GM20431 (cell line): ENCODE data around the gene IRAK2.

Source experiments
- in situ Hi-C: fragments of 300-500 bp; cut with MseI, MboI; formaldehyde crosslinking; loops from one replicate; pipeline ENCODE4 v1.15.0; 2020; ENCODE audit warnings: low sequenced_read_pairs; ENCODE audit not compliant: unreplicated experiment

The IRAK2 gene

DNA sequence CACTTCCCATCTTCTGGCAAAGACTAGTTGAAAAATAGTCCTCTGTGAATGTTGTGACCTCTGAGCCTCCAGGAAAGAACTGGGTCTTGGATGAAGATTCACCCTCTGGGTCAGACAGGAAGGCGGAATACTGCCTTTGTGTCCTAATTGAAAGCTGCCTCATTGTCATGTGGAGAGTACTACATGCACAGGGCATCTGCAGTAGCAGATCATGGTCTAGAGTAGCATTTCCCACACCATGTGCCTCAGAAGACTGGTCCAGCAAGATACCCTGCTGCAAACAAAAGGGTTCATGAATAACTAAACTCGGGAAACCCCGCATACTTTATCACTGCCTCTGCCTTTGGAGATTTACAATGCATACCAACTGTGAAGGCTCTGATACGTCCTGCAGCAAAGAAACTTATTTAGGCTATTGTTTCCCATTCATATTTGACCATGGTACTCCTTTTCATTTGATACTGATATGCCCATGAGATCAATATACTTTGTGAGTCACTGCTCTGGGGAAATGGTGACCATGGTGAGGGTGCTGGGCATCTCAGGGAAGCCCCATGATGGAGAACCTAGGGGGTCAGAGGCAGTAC is 22.7 kb downstream of the IRAK2 start:
- in situ Hi-C loops, result no loop called here

DNA sequence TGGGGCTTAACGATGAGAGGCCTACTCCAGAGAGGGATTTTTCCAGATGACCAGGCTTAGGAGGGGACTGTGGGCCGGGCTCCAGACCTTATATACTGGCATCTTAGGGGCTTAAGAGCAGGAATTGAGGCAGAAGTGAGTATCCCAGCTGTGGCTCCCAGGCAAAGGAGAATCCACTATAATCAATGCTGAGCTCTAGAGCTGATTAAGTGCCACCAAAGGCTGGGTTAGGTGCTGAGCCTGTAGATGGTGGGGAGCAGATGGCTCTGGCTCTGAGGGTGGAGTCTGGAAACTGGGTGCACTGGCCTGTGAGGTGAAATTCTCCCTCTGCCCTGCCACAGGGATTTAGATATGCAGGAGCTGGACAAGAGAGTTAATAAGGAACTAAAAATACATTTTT is 23.2 kb downstream of the IRAK2 start:
- in situ Hi-C loops, result no loop called here

DNA sequence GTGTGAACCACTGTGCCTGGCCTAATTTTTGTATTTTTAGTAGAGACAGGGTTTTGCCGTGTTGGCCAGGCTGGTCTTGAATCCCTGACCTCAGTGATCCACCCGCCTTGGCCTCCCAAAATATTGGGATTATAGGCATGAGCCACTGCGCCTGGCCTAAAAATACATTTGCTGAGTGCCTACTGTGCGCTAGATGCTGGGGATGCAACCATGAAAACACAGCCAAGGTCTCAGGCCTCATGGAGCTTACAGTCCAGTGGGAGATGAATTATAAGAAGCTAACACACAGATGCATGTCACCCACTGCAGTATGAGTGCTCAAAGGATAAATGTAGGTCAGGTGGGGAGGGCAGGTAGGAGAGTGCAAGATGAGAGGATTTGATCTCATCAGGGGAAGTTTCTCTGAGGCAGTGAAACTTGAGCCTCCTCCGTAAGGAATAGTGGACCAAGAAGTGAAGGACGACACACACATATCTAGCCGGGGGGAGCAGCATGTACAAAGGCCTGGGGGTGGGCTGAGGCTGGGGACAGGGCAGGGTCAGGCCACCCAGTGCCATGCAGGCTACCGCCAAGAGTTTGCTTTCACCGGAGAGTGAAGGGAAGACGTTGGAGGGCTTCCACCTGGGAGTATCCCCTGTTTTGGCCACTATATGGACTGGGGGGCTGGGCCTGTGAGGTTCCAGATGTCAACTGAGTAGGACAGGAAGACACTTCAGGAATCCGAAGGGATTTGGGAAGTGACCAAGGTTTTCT is 24.3 kb downstream of the IRAK2 start:
- in situ Hi-C loops, result no loop called here

DNA sequence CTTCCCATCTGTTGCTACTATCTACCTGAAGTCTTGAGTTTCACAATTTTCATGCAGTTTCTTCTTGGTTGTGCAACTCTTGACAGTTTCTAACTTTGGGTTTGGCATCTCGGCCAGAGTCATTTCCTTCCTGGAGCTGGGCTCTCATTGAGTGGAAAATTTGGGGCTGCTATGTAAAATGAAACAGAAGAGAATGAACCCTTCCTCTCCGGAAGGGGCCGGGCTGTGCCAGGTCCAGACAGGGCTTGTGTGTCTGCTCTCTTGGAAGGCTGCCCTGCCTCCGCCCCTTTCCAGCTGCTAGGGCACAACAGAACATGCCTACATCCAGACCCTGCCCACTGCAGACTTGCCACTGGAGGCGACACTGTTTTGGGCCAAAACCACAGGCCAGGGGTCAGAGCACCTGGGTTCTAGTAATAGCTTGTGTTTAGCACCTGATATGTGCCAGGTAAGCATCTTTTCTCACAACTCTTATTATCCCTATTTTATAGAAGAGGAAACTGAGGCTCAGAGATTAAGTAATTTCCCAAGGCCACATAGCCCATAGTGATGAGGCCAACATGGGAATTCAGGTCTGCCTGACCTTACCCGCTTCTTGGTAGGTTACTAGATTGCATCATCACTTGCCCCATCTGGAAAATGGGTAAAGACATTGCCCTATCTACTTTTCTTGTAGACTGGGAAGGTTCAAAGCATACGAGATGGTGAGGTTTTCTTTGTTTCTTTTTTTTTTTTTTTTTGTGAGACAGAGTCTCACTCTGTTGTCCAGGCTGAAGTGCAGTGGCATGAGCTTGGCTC is 25.0 kb downstream of the IRAK2 start:
- in situ Hi-C loops, result no loop called here

DNA sequence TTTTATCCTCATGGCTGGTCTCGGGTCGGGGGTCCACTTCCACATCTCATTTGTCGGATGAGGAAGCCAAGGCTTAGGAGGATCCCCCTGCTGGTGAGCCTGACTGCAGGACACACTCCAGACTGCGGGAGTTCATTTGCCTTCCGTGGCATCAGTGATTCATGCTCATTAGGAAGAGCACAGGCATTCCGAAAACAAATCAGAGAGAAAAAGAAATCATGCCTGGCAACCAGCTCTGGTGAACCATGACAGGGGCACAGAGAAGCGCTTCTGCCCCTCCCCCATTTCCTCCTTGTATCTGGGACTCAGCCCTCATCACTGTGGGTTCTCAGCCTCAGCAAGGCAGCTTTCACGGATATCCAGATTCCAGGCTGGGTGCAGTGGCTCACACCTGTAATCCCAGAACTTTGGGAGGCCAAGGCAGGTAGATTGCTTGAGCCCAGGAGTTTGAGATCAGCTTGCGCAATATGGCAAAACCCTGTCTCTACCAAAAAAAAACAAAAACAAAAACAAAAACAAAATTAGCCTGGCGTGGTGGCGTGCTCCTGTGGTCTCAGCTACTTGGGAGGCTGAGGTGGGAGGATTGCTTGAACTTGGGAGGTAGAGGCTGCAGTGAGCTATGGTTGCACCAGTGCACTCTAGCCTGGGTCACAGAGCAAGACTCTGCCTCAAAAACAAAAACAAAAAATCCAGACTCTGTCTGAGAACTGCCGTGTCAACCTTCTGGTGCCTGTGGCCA is 28.4 kb downstream of the IRAK2 start:
- in situ Hi-C loops, result no loop called here

DNA sequence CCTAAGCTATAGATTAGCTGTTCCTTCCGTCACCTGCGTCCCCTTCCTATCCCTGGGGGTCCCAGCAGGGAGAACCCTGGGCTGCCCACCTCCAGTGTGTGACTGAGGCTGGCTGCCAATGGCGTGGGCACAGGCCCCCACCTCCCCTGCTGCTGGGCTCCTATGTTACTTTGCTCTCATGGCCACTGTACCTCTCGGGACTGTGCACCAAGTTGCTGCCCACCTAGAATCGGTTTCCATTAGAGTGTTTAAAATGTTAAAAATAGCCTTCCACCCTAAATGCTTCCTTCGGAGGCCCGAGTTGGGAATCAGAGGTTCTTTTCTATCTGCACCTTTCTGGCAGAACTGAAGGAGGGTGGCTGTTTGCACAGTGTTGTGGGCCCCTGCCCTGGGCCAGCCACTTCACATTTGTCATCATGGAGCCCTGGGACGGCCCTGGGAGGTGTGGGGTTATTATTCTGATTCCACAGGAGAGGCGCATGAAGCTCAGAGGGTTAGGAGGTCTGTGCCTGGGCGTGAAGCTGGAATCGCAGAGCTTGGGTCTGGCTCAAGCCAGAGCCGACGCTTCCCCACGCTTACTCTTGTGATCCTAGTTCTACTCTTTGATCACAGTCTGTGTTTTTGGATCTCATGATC is 29.1 kb downstream of the IRAK2 start:
- in situ Hi-C loops, result no loop called here

DNA sequence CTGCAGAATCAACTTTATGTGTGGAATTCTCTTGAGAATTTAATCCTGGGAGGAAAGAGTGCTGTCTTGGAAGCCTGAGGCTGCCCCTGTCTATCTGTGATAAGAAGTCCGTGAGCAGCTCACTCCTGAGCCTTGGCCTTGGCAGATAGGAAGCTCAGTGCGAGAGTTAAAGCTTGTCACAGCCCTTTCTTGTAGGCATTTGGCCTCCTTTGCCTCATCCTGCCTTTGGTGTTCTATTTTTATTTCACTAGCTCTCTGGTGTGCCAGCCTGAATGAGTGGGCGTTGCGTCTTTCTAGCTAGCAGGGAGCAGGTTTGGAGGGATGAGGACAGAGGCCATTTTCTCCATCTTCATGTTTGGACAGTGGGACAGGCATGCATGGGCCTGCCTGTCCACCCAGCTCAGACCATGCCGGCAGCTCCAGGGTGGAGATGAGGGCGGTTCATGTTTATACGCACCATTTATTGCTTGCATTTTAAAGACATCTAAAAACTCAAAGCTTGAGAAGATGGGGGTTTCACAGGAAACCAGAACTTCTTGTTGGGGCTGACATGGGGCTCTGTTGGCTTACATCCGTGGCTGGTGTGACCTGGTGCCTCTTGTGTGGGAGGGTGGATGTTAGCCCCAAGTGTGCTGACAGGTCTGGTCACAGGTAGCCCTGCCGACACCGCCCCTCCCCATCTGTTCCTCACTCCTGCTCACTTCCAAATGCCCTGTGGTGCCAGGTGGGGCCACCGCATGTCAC is 29.8 kb downstream of the IRAK2 start:
- in situ Hi-C loops, result no loop called here

DNA sequence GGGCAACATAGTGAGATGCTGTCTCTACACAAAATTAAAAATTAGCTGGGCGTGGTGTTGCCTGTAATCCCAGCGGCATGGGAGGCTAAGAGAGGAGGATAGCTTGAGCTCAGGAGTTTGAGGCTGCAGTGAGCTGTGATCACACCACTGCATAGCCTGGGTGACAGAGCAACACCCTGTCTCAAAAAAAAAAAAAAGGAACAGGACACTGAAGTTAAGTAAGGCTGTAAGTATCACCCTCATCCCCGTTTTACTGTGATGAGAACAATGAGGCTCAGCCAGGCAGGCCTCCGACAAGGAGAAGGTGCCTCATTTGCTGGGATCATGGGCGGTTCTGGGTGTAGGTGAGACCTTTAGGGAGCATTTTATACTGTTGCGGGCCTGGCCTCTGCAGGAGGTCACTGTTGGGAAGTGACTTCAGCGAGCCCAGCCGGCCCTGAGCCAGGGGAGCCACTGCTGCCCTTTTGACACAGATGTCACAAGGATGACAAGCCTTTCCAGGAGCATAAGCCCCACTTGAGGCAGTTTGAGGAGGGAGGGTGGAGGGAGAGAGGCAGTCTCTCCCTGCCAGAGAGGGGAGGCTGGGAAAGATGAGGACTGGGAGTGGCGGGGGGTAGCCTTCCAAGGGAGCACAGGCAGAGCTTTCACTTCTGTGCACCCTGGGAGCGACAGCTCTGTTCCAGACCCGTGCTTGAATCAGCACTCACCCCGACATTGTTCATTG is 30.8 kb downstream of the IRAK2 start:
- in situ Hi-C loops, result no loop called here

DNA sequence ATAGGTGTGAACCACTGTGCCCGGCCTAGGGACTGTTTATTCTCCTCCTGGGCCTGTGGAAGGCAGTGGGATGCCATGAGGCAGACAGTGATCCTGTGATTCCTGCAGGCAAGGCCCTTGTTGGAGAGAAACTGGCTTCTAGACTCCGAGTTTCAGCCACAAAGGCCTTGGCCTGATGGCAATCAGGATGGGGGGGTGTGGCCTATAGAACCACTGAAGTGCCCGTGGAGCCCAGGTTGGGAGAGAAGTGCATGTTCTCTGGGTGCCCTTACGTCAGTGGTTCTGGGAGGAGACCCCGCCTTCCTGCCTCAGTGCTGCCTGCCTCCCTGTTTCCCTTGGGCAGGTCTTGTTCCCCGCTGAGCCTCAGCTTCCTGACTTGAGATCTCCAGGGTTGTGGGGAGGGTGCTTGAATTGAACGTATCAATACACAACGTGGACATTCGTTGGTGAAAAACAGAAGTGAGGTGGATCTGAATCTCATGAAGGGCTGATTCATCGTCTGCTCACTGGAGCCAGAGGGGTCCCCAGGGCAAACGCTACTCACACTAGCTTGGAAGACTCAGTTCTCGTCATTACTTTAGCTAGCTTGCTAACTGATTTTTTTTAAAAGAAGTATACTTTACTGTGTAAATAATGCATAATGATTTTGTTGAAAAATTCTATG is 31.8 kb downstream of the IRAK2 start:
- in situ Hi-C loops, result no loop called here

DNA sequence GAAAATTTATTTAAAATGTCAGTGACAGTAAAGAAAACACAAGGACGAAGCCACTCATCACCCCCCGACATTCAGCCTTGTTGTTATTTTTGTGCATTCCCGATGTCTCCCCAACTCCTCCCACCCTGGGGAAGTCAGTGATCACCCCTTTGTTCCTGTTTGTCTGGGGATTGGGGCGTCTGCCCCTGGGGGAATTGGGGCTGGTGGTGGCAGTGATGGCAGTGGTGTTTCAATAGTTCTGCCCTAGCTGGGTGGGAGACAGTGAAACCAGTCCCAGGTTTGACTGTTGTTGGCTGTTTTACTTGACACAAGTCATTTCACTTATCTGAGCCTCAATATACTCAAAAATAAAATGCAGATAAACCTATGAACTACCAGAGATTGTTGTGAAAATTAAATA is 33.5 kb downstream of the IRAK2 start:
- in situ Hi-C loops, result no loop called here

DNA sequence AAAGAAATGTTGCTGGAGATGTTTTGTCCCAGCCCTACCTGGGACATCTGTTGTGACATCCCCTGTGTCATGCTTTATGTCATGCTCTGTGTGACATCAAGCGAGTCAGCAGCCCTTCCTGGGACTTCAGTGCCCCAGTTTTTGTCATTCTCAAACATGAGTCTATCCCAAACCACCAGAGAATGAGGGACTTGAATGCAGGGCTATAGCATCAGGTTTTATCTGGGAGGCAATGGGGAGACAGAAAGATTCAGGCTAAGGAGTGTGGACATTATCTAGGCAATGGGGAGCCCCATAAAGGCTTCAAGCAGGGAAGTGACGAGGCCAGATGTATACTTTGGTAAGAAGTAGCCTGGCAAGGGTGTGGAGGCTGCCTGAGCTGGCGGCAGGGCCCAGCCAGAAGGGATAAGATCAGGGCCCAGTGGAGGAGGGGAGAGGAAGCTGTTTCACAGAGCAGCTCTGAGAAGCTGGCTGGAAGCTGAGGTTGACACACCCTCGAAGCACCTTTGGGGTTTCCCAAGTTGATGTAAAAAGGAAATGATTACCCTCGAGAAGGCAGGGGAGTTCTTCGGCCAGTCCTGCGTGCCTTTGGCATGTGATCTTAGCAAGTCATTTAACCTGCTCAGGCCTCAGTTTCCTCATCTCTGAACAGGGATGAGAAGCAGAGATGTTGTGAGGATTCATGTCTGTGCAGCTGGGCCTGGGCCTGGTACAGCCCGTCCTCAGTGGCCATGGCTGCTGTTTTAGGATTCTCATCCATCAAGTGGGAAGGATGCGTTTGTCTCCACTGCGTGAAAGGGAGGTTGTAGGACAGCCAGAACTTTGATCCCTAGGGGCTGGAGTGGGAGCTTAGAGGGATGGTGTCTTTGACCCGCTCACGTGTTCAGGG is 34.3 kb downstream of the IRAK2 start:
- in situ Hi-C loops, result no loop called here

DNA sequence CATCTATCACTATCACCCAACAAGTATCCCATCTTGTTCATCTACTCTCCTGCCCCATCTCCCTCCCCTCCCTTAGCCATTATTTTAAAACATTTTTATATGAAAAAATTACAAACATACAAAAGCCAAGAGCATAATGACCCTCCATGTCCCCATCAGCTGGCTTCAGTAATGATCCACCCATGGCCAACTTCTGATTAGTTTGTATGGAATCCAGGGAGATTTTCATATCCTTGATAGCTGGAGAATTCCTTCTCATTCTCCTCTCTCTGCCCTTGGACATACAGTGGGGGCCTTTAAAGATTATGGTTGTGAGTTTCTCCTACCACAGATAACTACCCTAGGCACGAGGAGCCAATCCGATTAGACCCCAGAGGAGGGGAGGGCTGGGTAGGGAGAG is 40.2 kb downstream of the IRAK2 start:
- in situ Hi-C loops, result no loop called here

DNA sequence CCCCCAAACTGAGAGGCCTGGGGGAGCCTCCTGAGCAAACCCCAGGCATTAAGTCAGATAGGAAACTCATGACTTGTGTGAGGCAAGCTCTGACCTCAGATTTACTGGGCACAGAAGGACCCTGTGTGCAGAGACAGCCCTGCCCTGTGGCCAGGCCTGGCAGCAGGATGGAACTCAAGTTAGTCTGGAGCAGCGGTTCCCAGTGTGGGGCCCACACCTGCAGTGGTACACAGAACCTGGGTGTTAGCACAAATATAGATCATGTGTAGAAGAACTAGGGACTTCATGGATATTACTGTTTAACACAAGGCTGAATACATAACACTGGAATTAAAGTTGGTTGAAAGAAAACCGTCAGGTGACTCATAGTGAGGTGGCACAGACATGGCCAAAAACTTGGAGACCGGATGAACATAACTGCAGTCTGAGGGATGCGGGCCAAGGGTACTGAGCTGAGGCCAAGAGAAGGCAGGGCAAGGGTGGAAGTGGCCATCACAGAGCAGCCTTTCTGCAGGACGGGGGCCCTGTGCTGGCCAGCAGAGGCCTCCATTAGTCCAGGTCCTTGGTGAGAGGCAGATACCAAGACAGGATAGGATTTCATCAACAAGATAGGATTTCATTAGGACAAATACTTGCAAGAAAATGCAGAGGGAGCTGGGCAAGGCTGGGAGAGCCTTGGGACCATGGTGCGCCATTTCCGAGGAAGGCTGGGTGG is 40.9 kb downstream of the IRAK2 start:
- in situ Hi-C loops, result no loop called here

DNA sequence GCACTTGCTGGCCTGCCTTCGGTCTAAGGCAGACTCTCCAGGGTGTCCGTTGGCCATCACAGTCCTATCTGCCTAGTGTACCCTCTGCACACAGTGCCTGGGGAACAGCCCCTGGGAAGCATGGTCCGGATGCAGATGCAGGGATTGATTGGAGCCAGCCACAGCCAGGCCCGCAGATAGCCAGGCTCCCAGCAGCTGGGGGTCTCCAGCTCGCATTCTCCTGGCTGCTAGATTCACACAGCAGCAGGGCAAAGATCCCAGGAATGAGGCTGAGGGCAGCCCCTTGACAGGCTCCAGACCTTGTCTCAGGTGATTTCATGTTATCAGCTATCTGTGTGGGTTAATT is 41.4 kb downstream of the IRAK2 start:
- in situ Hi-C loops, result no loop called here

DNA sequence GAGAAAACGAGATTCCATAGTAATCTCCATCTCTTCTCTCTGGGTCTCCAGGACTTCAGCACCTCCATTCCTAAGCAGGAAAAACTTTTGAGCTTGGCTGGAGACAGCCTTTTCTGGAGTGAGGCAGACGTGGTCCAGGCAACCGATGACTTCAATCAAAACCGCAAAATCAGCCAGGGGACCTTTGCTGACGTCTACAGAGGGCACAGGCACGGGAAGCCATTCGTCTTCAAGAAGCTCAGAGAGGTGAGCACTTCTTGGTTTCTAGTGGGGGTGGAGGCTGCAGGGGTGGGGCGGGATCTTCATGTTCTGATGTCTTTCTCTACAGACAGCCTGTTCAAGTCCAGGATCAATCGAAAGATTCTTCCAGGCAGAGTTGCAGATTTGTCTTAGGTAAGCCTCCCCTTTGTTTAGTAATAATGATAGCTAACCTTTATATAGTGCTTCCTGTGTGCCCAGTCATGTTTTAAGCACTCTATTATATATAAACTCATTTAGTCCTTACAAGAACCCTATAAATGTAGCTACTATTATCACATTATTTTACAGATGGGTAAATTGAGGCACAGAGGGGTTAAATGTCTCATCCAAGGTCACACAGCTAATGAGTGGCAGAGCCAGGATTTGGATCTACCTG is 48.6 kb downstream of the IRAK2 start:
- in situ Hi-C loops, result no loop called here

DNA sequence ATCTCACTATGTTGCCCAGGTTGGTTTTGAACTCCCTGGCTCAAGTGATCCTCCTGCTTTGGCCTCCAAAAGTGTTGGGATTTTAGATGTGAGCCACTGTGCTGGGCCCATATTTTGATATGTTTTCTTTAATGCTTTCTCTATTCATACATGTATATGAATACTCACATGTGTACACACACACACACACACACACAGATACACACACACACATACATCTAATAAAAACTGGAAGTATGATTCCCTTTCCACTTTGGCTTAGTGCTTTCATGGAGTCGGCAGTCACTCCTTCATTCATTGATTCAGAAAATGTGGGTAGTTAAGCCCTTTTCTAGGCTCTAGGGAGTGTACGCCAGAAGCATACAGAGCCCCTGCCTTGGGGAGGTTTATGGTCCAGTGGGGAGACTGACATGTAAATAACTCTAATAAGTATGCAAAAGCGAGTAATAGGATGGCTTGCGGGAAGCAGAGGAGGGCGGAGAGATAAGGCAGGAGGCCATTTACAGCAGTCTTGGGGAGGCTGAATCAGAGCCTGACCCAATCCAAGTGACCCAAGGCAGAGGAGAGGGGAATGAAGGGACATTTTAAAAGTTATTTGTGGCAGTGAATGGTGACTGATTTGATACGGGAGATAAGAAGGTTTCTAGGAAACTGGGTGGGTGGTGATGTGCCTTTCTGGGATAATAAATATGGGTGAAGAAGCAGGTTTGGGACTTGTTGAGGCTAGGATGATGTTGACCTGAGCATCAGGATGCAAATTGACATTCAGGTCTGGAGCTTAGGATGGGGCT is 51.1 kb downstream of the IRAK2 start:
- in situ Hi-C loops, result no loop called here
